GM23338 (cell line): ENCODE results near the gene SELENOH. TPM values are rescaled to one million over a fixed set of nuclear protein-coding genes. Genes with fewer than 3 reads are reported as not detected.
A peak's percentile ranks its signal among the peaks of the same experiment; 100 is the strongest.

Experiments used
- ATAC-seq: fragments of 200-7000 bp; cut with Tn5 transposase; 3 replicates; pipeline ENCODE4 v1.9.1; 2020
- DNase-seq: peaks from one replicate; pipeline ENCODE4 v3.0.0-alpha.2; 2015; ENCODE audit warnings: low spot score
- H2AFZ ChIP-seq: fragments of 200-600 bp; sonication (generic); 2 replicates; pipeline ENCODE4 v1.8.0; 2016; ENCODE audit warnings: antibody characterized with exemption, mild to moderate bottlenecking, moderate library complexity
- H3F3A ChIP-seq: fragments of 200-600 bp; sonication (generic); replicated peaks from 2 replicates; pipeline ENCODE4 v1.8.0; 2017; ENCODE audit warnings: antibody characterized with exemption, mixed run types, low read depth
- H3K27ac ChIP-seq: fragments of 200-600 bp; sonication (generic); 2 replicates; pipeline ENCODE4 v1.6.1; 2016; ENCODE audit warnings: low read depth
- H3K27me3 ChIP-seq: fragments of 200-600 bp; sonication (generic); 2 replicates; pipeline ENCODE4 v1.8.0; 2016; ENCODE audit warnings: mild to moderate bottlenecking, mixed run types, moderate library complexity; ENCODE audit not compliant: insufficient read depth
- H3K36me3 ChIP-seq: fragments of 200-600 bp; sonication (generic); 2 replicates; pipeline ENCODE4 v1.8.0; 2016; ENCODE audit warnings: mild to moderate bottlenecking; ENCODE audit not compliant: insufficient read depth
- H3K4me1 ChIP-seq: fragments of 200-600 bp; sonication (generic); 2 replicates; pipeline ENCODE4 v1.8.0; 2016; ENCODE audit warnings: mild to moderate bottlenecking, moderate library complexity; ENCODE audit not compliant: insufficient read depth
- H3K4me2 ChIP-seq: fragments of 200-600 bp; sonication (generic); 2 replicates; pipeline ENCODE4 v1.7.1; 2017; ENCODE audit warnings: mixed run types
- H3K4me3 ChIP-seq: fragments of 200-600 bp; sonication (generic); 2 replicates; pipeline ENCODE4 v1.6.1; 2016; ENCODE audit warnings: mixed run types
- H3K79me2 ChIP-seq: fragments of 200-600 bp; sonication (generic); replicated peaks from 2 replicates; pipeline ENCODE4 v1.8.0; 2017; ENCODE audit warnings: mild to moderate bottlenecking; ENCODE audit not compliant: insufficient read depth
- H3K9me2 ChIP-seq: fragments of 200-600 bp; sonication (generic); 2 replicates; pipeline ENCODE4 v1.8.0; 2017; ENCODE audit not compliant: insufficient read depth
- H4K20me1 ChIP-seq: fragments of 200-600 bp; sonication (generic); replicated peaks from 2 replicates; pipeline ENCODE4 v1.8.0; 2017; ENCODE audit warnings: mild to moderate bottlenecking; ENCODE audit not compliant: insufficient read depth
- H3K27ac Mint-ChIP-seq: 2 replicates; pipeline ENCODE4 v1.8.0; 2020; ENCODE audit warnings: inconsistent platforms, mild to moderate bottlenecking, moderate library complexity, mixed read lengths
- H3K27me3 Mint-ChIP-seq: 3 replicates; pipeline ENCODE4 v1.8.0; 2022; ENCODE audit warnings: low read depth, mild to moderate bottlenecking, moderate library complexity, mixed read lengths, inconsistent platforms; ENCODE audit not compliant: insufficient read depth, poor library complexity
- H3K36me3 Mint-ChIP-seq: 3 replicates; pipeline ENCODE4 v1.8.0; 2021; ENCODE audit warnings: low read depth, mild to moderate bottlenecking, inconsistent platforms, moderate library complexity, mixed read lengths
- H3K4me1 Mint-ChIP-seq: 3 replicates; pipeline ENCODE4 v1.8.0; 2020; ENCODE audit warnings: mild to moderate bottlenecking, inconsistent platforms, mixed read lengths
- H3K4me3 Mint-ChIP-seq: 3 replicates; pipeline ENCODE4 v1.8.0; 2021; ENCODE audit warnings: moderate library complexity, mild to moderate bottlenecking, inconsistent platforms, mixed read lengths
- H3K9me3 Mint-ChIP-seq: 3 replicates; pipeline ENCODE4 v1.8.0; 2020; ENCODE audit warnings: moderate library complexity, mild to moderate bottlenecking, inconsistent platforms, mixed read lengths
- CREB1 ChIP-seq: fragments of 250-450 bp; sonication (Bioruptor Pico); IDR thresholded peaks from 2 replicates; pipeline ENCODE4 v1.5.0; 2020; ENCODE audit warnings: low read depth, mild to moderate bottlenecking, moderate library complexity
- EZH2 ChIP-seq: fragments of 200-600 bp; sonication (generic); IDR thresholded peaks from one replicate; pipeline ENCODE4 v1.8.0; 2017; ENCODE audit warnings: antibody characterized with exemption, mild to moderate bottlenecking, low read depth; ENCODE audit not compliant: unreplicated experiment
- NANOG ChIP-seq: IDR thresholded peaks from 2 replicates; pipeline ENCODE4 v1.6.1; 2016; ENCODE audit warnings: antibody characterized with exemption, borderline replicate concordance
- ZNF114 ChIP-seq: fragments of 250-450 bp; sonication (Bioruptor Pico); IDR thresholded peaks from 2 replicates; pipeline ENCODE4 v1.5.0; 2020; ENCODE audit warnings: mild to moderate bottlenecking, moderate library complexity
- ZNF331 ChIP-seq: fragments of 250-450 bp; sonication (Bioruptor Pico); IDR thresholded peaks from 2 replicates; pipeline ENCODE4 v1.5.0; 2020; ENCODE audit warnings: low read depth, mild to moderate bottlenecking, moderate library complexity
- ZNF462 ChIP-seq: fragments of 250-450 bp; sonication (Bioruptor Pico); IDR thresholded peaks from 2 replicates; pipeline ENCODE4 v1.5.0; 2020; ENCODE audit warnings: mild to moderate bottlenecking, moderate library complexity
- polyA plus RNA-seq: library from polyadenylated mRNA; unstranded; fragments of >200 nt; fragmentation: Nextera tagmentation; extraction: Ambion mirVana; gene quantifications from 2 replicates; pipeline ENCODE4 v1.2.1, GENCODE V29; 2016
- total RNA-seq: library from RNA; depleted of rRNA; stranded (reverse); fragments of >200 nt; shearing (Covaris generic); gene quantifications from 2 replicates; pipeline ENCODE4 v1.2.3, GENCODE V29; 2014

SELENOH gene
- total and polyA plus RNA-seq, 2 experiments from 2014 or later = 282 to 379 TPM

- H2AFZ ChIP-seq = no peak overlapping the region
- Mint-ChIP-seq H3K4me1 (peaks cover 84% of the 10 kb centered on the region), H3K4me3 (peak overlapping the region; percentile 50), H3K27ac (peak overlapping the region; percentile 99), H3K36me3 (peaks cover 2% of the 10 kb centered on the region; the same call in 1 of the 3 replicates), H3K9me3 (no peaks in the 10 kb centered on the region), H3K27me3 (peaks cover 10% of the 10 kb centered on the region)
- DNase-seq = peak; percentile 84
- peak overlapping the region; percentile 98 for H3K27ac ChIP-seq
- TF ChIP-seq NANOG = no peak
- TF ChIP-seq EZH2 = no peak
- no peak for TF ChIP-seq ZNF331 (CRISPR knock-in tag)
- no peak for TF ChIP-seq ZNF114 (CRISPR knock-in tag)
- H3K4me1 ChIP-seq = peaks cover 59% of the 10 kb centered on the region
- H3F3A ChIP-seq = no peaks in the 10 kb centered on the region; the same call in 1 of the 2 replicates
- H4K20me1 ChIP-seq = no peaks in the 10 kb centered on the region; the same call in 1 of the 2 replicates
- H3K9me2 ChIP-seq = no peaks in the 10 kb centered on the region
- H3K4me3 ChIP-seq = peak overlapping the region; percentile 28
- ATAC-seq = peak; percentile 18
- no peaks in the 10 kb centered on the region for H3K36me3 ChIP-seq
- peak overlapping the region; percentile 57 for H3K4me2 ChIP-seq
- peaks cover 89% of the 10 kb centered on the region for H3K79me2 ChIP-seq
- no peaks in the 10 kb centered on the region for H3K27me3 ChIP-seq
Measured at GRCh38 chr11:57779276-57779675, 38.0 kb downstream of the SELENOH start.

GRCh38 chr11:57781529-57781943, 40.2 kb downstream of the SELENOH start:
- Histone ChIP-seq H3F3A (no peaks in the 10 kb centered on the region; the same call in 1 of the 2 replicates), H4K20me1 (no peaks in the 10 kb centered on the region; the same call in 1 of the 2 replicates), H3K36me3 (no peaks in the 10 kb centered on the region), H3K79me2 (peaks cover 89% of the 10 kb centered on the region), H3K4me3 (peak overlapping the region; percentile 21), H3K4me1 (peaks cover 47% of the 10 kb centered on the region), H3K27me3 (no peaks in the 10 kb centered on the region), H3K9me2 (no peaks in the 10 kb centered on the region), H3K4me2 (peak overlapping the region; percentile 57), H2AFZ (no peak overlapping the region), H3K27ac (peak overlapping the region; percentile 98)
- peak; percentile 75 for ATAC-seq
- TF ChIP-seq CREB1 (CRISPR knock-in tag) = peak; percentile 83
- TF ChIP-seq ZNF462 (CRISPR knock-in tag) = no peak
- Mint-ChIP-seq H3K27ac (peak overlapping the region; percentile 99), H3K4me1 (peaks cover 74% of the 10 kb centered on the region), H3K9me3 (no peaks in the 10 kb centered on the region), H3K4me3 (peak overlapping the region; percentile 68), H3K36me3 (peaks cover 2% of the 10 kb centered on the region; the same call in 1 of the 3 replicates), H3K27me3 (peaks cover 8% of the 10 kb centered on the region)
- peak; percentile 92 for DNase-seq
